Stimulated activated CD8-positive, alpha-beta memory T cell treated with anti-CD3 and anti-CD28 coated beads, Interleukin-12 subunit alpha, Interleukin-12 subunit beta, amount 100 ng/mL, for 24 hours (primary cell): ENCODE data around the gene TCIRG1.
A peak's percentile ranks its signal among the peaks of the same experiment; 100 is the strongest.
"Not testable (repeated sequence)": the region's sequence is repeated elsewhere in the genome, so short reads cannot be mapped to it uniquely, and the experiment has no call there.

Experiments
- DNase-seq: peaks from one replicate; pipeline ENCODE4 v3.0.0-alpha.2; 2020; ENCODE audit errors: extremely low read depth

Gene TCIRG1

GRCh38 chr11:68038718-68039525 lies at the start of gene TCIRG1:
TCIRG1 (plus strand) TSS chr11:68039025; CDS start chr11:68041272, 2,247 bp downstream.
- DNase-seq: peak; percentile 32

GRCh38 chr11:67990546-67991346 lies 48.1 kb upstream of the TCIRG1 start:
- not testable (repeated sequence) for DNase-seq

- DNase-seq: not testable (repeated sequence)
These were observed 47.3 kb upstream of the TCIRG1 start for GRCh38 chr11:67991347-67992121.

GRCh38 chr11:67993821-67994220 lies 45.0 kb upstream of the TCIRG1 start:
- not testable (repeated sequence) for DNase-seq

- not testable (repeated sequence) for DNase-seq
These were observed 44.4 kb upstream of the TCIRG1 start for GRCh38 chr11:67994387-67994786.

- DNase-seq: not testable (repeated sequence)
These were observed 43.7 kb upstream of the TCIRG1 start for GRCh38 chr11:67995129-67995528.

- not testable (repeated sequence) for DNase-seq
These were observed 43.2 kb upstream of the TCIRG1 start for GRCh38 chr11:67995579-67995978.

- DNase-seq: no peak
These were observed 42.8 kb upstream of the TCIRG1 start for GRCh38 chr11:67996051-67996450.

GRCh38 chr11:67996622-67997474 lies 42.0 kb upstream of the TCIRG1 start:
- no peak for DNase-seq

- DNase-seq: no peak
These were observed 41.3 kb upstream of the TCIRG1 start for GRCh38 chr11:67997475-67997921.

GRCh38 chr11:67998150-67999045 lies 40.4 kb upstream of the TCIRG1 start:
- DNase-seq: no peak

- DNase-seq: no peak
These were observed 39.6 kb upstream of the TCIRG1 start for GRCh38 chr11:67999201-67999629.

GRCh38 chr11:67999704-68000103 lies 39.1 kb upstream of the TCIRG1 start:
- no peak for DNase-seq

- no peak for DNase-seq
These were observed 36.3 kb upstream of the TCIRG1 start for GRCh38 chr11:68002575-68002937.

GRCh38 chr11:68002938-68003845 lies 35.6 kb upstream of the TCIRG1 start:
- no peak for DNase-seq

GRCh38 chr11:68003846-68004550 lies 34.8 kb upstream of the TCIRG1 start, which contains the start of gene UNC93B1:
UNC93B1 (minus strand) TSS chr11:68004097; CDS start chr11:68004043, 54 bp downstream.
- DNase-seq: peak; percentile 55

GRCh38 chr11:68004551-68005335 lies 34.1 kb upstream of the TCIRG1 start:
- no peak for DNase-seq
